CD4-positive, CD25-positive, alpha-beta regulatory T cell (primary cell): ENCODE results near the gene TLNRD1. TPM values are rescaled to one million over a fixed set of nuclear protein-coding genes. Genes with fewer than 3 reads are reported as not detected.
A peak's percentile ranks its signal among the peaks of the same experiment; 100 is the strongest.

Source experiments
- ATAC-seq, 2 donors: fragments of 150-1000 bp; cut with Tn5 transposase; one replicate each; pipeline ENCODE4 v1.10.0; 2021; ENCODE audit warnings: low read depth in 2 of 2, moderate number of reproducible peaks in 2 of 2, moderate library complexity in 1 of 2
- DNase-seq, 3 donors: peaks; one replicate each; pipeline versions ENCODE4 v3.0.0 to v3.0.0-alpha.2; 2012 to 2022; ENCODE audit warnings: mixed read lengths in 1 of 3
- H3K27ac ChIP-seq: one replicate; pipeline ENCODE4 v1.7.0; 2013; ENCODE audit warnings: mild to moderate bottlenecking, low read length; ENCODE audit not compliant: insufficient read depth, poor library complexity, severe bottlenecking
- H3K27me3 ChIP-seq: one replicate; pipeline ENCODE4 v1.7.0; 2013; ENCODE audit warnings: low read length; ENCODE audit not compliant: control insufficient read depth, insufficient read depth
- H3K36me3 ChIP-seq: one replicate; pipeline ENCODE4 v1.7.0; 2013; ENCODE audit warnings: mild to moderate bottlenecking, low read length, moderate library complexity; ENCODE audit not compliant: control insufficient read depth, insufficient read depth
- H3K4me1 ChIP-seq: 2 replicates; pipeline ENCODE4 v1.7.0; 2013; ENCODE audit warnings: mild to moderate bottlenecking, low read length; ENCODE audit not compliant: insufficient read depth, control insufficient read depth, poor library complexity, severe bottlenecking
- H3K4me3 ChIP-seq: one replicate; pipeline ENCODE4 v1.7.0; 2013; ENCODE audit warnings: low read depth, mild to moderate bottlenecking, low read length, moderate library complexity
- H3K9me3 ChIP-seq, 2 experiments: 1 replicate in 1 of 2; 2 replicates in 1 of 2; pipeline ENCODE4 v1.7.0; 2013; ENCODE audit warnings: low read length in 2 of 2, mild to moderate bottlenecking in 1 of 2, moderate library complexity in 1 of 2; ENCODE audit not compliant: control insufficient read depth in 2 of 2
- H3K27ac Mint-ChIP-seq, 3 donors: one replicate each; pipeline ENCODE4 v1.8.0; 2020 to 2022; ENCODE audit warnings: mild to moderate bottlenecking in 3 of 3, mixed read lengths in 3 of 3, moderate library complexity in 2 of 3
- H3K27me3 Mint-ChIP-seq: one replicate; pipeline ENCODE4 v1.8.0; 2022; ENCODE audit warnings: mild to moderate bottlenecking, mixed read lengths
- H3K36me3 Mint-ChIP-seq: one replicate; pipeline ENCODE4 v1.8.0; 2020; ENCODE audit warnings: mixed read lengths
- H3K4me1 Mint-ChIP-seq, 4 donors: one replicate each; pipeline ENCODE4 v1.8.0; 2020 to 2022; ENCODE audit warnings: mixed read lengths in 4 of 4, mild to moderate bottlenecking in 1 of 4
- H3K4me3 Mint-ChIP-seq, 4 donors: one replicate each; pipeline ENCODE4 v1.8.0; 2020 to 2022; ENCODE audit warnings: mild to moderate bottlenecking in 4 of 4, mixed read lengths in 4 of 4, moderate library complexity in 3 of 4
- H3K9me3 Mint-ChIP-seq, 7 donors: one replicate each; pipeline ENCODE4 v1.8.0; 2020 to 2022; ENCODE audit warnings: mixed read lengths in 7 of 7, mild to moderate bottlenecking in 3 of 7, moderate library complexity in 2 of 7
- polyA plus RNA-seq, 4 donors: library from polyadenylated mRNA; unstranded; fragments of 300-500 nt; fragmentation: Illumina TruSeq; gene quantifications; one replicate each; pipeline ENCODE4 v1.2.3, GENCODE V29; 2021
- total RNA-seq: library from RNA; stranded (reverse); gene quantifications from one replicate; pipeline ENCODE4 v1.2.3, GENCODE V29; 2022

TLNRD1 gene
- total and polyA plus RNA-seq, 5 donors from 2014 or later, result 3.1 to 17.7 (median 4.6) TPM

DNA sequence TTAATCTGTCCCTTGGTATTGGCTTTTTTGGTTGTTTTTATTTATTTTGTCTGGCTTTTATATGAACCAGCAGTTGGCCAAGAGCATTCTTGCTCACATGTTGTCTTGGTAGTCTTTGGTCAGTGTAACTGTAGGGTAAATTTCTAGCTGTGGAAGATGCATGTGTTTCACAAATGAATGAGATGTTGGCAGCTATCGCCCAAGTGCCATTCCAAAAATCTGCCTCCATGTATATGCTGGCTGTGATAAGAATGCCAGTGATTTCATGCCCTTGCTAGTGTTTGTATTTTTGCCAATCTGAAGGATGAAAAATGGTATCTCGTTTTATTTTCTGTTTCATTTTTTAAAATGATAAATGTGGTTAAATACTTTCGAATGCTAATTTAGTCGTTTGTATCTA, 50.1 kb downstream of the TLNRD1 start:
- ATAC-seq (no peak), DNase-seq (peak in 1 of 3 donors; percentile 36)
- no peaks in the 10 kb centered on the region for H3K36me3 Mint-ChIP-seq
- Histone ChIP-seq H3K4me3 (no peak overlapping the region), H3K36me3 (no peaks in the 10 kb centered on the region), H3K4me1 (no peaks in the 10 kb centered on the region), H3K27ac (no peak overlapping the region), H3K27me3 (no peaks in the 10 kb centered on the region), H3K9me3 (no peaks in the 10 kb centered on the region)
- H3K4me3 Mint-ChIP-seq, result peak overlapping the region in 1 of 4 donors; percentile 3
- peaks cover 0 to 4% (median 0%) of the 10 kb centered on the region in 7 donors for H3K9me3 Mint-ChIP-seq
- H3K27ac Mint-ChIP-seq, result no peak overlapping the region
- no peaks in the 10 kb centered on the region for H3K27me3 Mint-ChIP-seq
- H3K4me1 Mint-ChIP-seq, result peaks cover 11 to 19% (median 15%) of the 10 kb centered on the region in 4 donors

DNA sequence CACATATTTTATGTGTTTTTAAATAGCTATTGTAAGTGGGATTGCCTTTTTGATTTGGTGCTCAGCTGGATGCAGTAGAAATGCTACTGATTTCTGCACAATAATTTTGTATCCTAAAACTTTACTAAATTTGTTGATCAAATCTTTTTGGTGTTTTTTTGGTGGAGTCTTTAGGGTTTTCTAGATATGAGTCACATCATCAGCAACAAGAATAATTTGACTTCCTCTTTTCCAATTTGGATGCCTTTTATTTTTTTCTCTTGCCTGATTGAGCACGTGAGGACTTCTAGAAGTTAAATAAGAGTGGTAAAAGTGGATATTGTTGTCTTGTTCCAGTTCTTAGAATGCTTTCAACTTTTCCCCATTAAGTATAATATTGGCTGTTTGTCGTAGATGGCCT, 51.3 kb downstream of the TLNRD1 start:
- DNase-seq (peak in 1 of 3 donors; percentile 52), ATAC-seq (no peak)
- no peaks in the 10 kb centered on the region for H3K27me3 Mint-ChIP-seq
- no peaks in the 10 kb centered on the region for H3K36me3 ChIP-seq
- H3K27ac Mint-ChIP-seq, result no peak overlapping the region
- no peaks in the 10 kb centered on the region for H3K9me3 ChIP-seq
- no peak overlapping the region for H3K4me3 Mint-ChIP-seq
- H3K27ac ChIP-seq, result no peak overlapping the region
- no peak overlapping the region for H3K4me3 ChIP-seq
- no peaks in the 10 kb centered on the region for H3K27me3 ChIP-seq
- H3K9me3 Mint-ChIP-seq, result peaks cover 0 to 2% (median 0%) of the 10 kb centered on the region in 7 donors
- no peaks in the 10 kb centered on the region for H3K36me3 Mint-ChIP-seq
- H3K4me1 ChIP-seq, result no peaks in the 10 kb centered on the region
- peaks cover 11 to 19% (median 15%) of the 10 kb centered on the region in 4 donors for H3K4me1 Mint-ChIP-seq

DNA sequence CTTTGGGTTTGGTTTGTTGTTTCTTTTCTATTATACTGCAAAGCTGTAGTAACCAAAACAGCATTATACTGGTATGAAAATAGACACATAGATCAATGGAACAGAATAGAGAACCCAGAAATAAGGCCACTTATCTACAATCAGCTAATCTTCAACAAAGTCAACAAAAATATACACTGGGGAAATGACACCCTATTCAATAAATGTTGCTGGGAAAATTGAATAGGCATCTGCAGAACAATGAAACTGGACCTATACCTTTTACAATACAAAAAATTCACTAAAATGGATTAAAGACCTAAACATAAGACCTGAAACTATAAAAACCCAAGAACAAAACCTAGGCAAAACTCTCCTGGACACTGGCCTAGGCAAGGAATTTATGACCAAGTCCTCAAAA, 52.9 kb downstream of the TLNRD1 start:
- Histone ChIP-seq H3K9me3 (no peaks in the 10 kb centered on the region), H3K27ac (no peak overlapping the region), H3K4me1 (no peaks in the 10 kb centered on the region), H3K27me3 (peaks cover 2% of the 10 kb centered on the region), H3K36me3 (no peaks in the 10 kb centered on the region), H3K4me3 (no peak overlapping the region)
- Mint-ChIP-seq H3K27ac (no peak overlapping the region), H3K4me1 (peaks cover 11 to 19% (median 15%) of the 10 kb centered on the region in 4 donors), H3K27me3 (no peaks in the 10 kb centered on the region), H3K4me3 (no peak overlapping the region), H3K36me3 (no peaks in the 10 kb centered on the region), H3K9me3 (peaks cover 0 to 2% (median 0%) of the 10 kb centered on the region in 7 donors)
- no peak for ATAC-seq
- DNase-seq, result no peak

DNA sequence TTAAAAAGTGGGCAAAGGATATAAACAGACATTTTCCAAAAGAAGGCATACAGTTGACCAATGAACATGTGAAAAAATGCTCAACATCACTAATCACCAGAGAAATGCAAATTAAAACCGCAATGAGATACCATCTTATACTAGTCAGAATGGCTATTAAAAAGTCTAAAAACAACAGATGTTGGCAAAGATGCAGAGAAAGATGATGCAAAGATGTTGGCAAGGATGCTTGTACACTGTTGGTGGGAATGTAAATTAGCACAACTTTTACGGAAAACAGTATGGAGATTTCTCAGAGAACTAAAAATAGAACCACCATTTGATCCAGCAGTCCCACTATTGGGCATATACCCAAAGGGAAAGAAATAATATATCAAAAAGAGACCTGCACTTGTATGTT, 53.5 kb downstream of the TLNRD1 start:
- no peaks in the 10 kb centered on the region for H3K4me1 ChIP-seq
- Mint-ChIP-seq H3K4me3 (no peak overlapping the region), H3K9me3 (peaks cover 0 to 2% (median 0%) of the 10 kb centered on the region in 7 donors), H3K36me3 (no peaks in the 10 kb centered on the region), H3K27ac (peak overlapping the region in 1 of 3 donors; percentile 49), H3K4me1 (peaks cover 11 to 19% (median 15%) of the 10 kb centered on the region in 4 donors), H3K27me3 (no peaks in the 10 kb centered on the region)
- no peaks in the 10 kb centered on the region for H3K9me3 ChIP-seq
- peaks cover 2% of the 10 kb centered on the region for H3K27me3 ChIP-seq
- H3K27ac ChIP-seq, result no peak overlapping the region
- no peak for ATAC-seq
- no peak overlapping the region for H3K4me3 ChIP-seq
- no peaks in the 10 kb centered on the region for H3K36me3 ChIP-seq
- DNase-seq, result no peak

Other genes with a start within 250 kb of the TLNRD1 start
- gene CEMIP, start 221.6 kb upstream of the TLNRD1 start, total RNA-seq, result 0.10 TPM
- under 1 TPM in 1 of 4 donors, not detected in 3; 0.44 TPM for gene CEMIP, start 221.6 kb upstream of the TLNRD1 start, polyA plus RNA-seq
- 18.4 TPM for gene MESD, start 11.1 kb upstream of the TLNRD1 start, total RNA-seq
- gene MESD, start 11.1 kb upstream of the TLNRD1 start, polyA plus RNA-seq, result 10 to 100 TPM; 28.7 to 34.1 (median 31.3) TPM
- gene CFAP161, start 133.3 kb downstream of the TLNRD1 start, total RNA-seq, result 0.49 TPM
- not detected for gene CFAP161, start 133.3 kb downstream of the TLNRD1 start, polyA plus RNA-seq
- gene IL16, start 196.0 kb downstream of the TLNRD1 start, total RNA-seq, result 141 TPM
- gene IL16, start 196.0 kb downstream of the TLNRD1 start, polyA plus RNA-seq, result 100 to 1,000 TPM; 256 to 317 (median 271) TPM